HCT116 (cell line): Measurements from ENCODE around the gene POLD1.

ENCODE experiments used
- ELF1 ChIP-seq: IDR thresholded peaks from 2 replicates; pipeline ENCODE4 v1.6.1; 2012; ENCODE audit warnings: low read depth, borderline replicate concordance
- EZH2 ChIP-seq: fragments of 200-600 bp; sonication (generic); IDR thresholded peaks from 2 replicates; pipeline ENCODE4 v1.6.1; 2017; ENCODE audit warnings: antibody characterized with exemption, mixed run types
- EZH2phosphoT487 ChIP-seq: fragments of 200-600 bp; IDR thresholded peaks from 2 replicates; pipeline ENCODE4 v1.6.1; 2018; ENCODE audit warnings: antibody characterized with exemption, borderline replicate concordance
- POLR2A ChIP-seq: IDR thresholded peaks from 2 replicates; pipeline ENCODE4 v1.7.0; 2011; ENCODE audit warnings: borderline replicate concordance; ENCODE audit not compliant: insufficient read depth, insufficient read length; ENCODE audit errors: extremely low read depth
- POLR2AphosphoS5 ChIP-seq: IDR thresholded peaks from 2 replicates; pipeline ENCODE4 v1.6.1; 2011; ENCODE audit warnings: mild to moderate bottlenecking, low read depth, low read length, moderate library complexity
- TCF7L2 ChIP-seq: IDR thresholded peaks from 2 replicates; pipeline ENCODE4 v1.7.0; 2011; ENCODE audit warnings: borderline replicate concordance, inconsistent platforms; ENCODE audit not compliant: insufficient read depth, insufficient read length; ENCODE audit errors: extremely low read depth
- ZBTB33 ChIP-seq: IDR thresholded peaks from 2 replicates; pipeline ENCODE4 v1.6.1; 2011; ENCODE audit warnings: mild to moderate bottlenecking, low read length, moderate library complexity; ENCODE audit not compliant: insufficient replicate concordance; ENCODE audit errors: extremely low read depth
- ZFX ChIP-seq: fragments of 450-650 bp; IDR thresholded peaks from 2 replicates; pipeline ENCODE4 v1.6.1; 2017
- ZNF274 ChIP-seq: fragments of 200-500 bp; sonication (Bioruptor generic); IDR thresholded peaks from 2 replicates; pipeline ENCODE4 v1.6.1; 2014; ENCODE audit warnings: mild to moderate bottlenecking, low read depth, low read length, inconsistent platforms
- TF ChIP-seq, protein P1 (sequence below), 3 experiments: fragments of 200-600 bp in 1 of 3; sonication (generic) in 1 of 3; IDR thresholded peaks in 2 of 3; conservative IDR thresholded peaks in 1 of 3; 2 replicates each; pipeline ENCODE4 v1.5.1; 2012 to 2017; ENCODE audit warnings: low read depth in 2 of 3, low read length in 2 of 3, antibody characterized with exemption in 1 of 3, borderline replicate concordance in 1 of 3, control low read depth in 1 of 3, mild to moderate bottlenecking in 1 of 3, mixed read lengths in 1 of 3, mixed run types in 1 of 3, moderate library complexity in 1 of 3; ENCODE audit not compliant: insufficient read depth in 1 of 3
- TF ChIP-seq, protein P2 (sequence below): IDR thresholded peaks from 2 replicates; pipeline ENCODE4 v1.6.1; 2012
- TF ChIP-seq, protein P3 (sequence below): IDR thresholded peaks from 2 replicates; pipeline ENCODE4 v1.6.1; 2012; ENCODE audit warnings: low read depth

DNA sequence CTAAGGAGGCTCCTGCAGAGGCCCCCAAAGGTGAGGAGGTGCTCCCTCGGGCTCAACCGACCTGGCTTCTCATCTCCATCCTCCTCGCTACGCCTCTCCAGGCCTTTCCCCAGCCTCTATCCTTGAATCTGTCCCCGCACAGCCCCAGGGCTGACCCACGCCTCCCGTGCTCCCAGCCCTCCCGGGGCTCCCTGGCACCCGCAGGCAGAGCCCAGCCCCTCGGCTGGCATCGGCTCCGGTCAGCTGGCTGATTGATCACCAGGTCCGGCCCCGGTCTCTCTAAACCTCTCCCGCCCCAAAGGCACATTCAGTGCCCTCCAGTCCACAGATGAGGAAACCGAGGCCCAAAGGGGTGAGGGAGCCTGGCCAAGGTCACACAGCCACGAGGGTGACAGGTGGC, 51.1 kb downstream of the POLD1 start:
- TF ChIP-seq, protein P1, sequence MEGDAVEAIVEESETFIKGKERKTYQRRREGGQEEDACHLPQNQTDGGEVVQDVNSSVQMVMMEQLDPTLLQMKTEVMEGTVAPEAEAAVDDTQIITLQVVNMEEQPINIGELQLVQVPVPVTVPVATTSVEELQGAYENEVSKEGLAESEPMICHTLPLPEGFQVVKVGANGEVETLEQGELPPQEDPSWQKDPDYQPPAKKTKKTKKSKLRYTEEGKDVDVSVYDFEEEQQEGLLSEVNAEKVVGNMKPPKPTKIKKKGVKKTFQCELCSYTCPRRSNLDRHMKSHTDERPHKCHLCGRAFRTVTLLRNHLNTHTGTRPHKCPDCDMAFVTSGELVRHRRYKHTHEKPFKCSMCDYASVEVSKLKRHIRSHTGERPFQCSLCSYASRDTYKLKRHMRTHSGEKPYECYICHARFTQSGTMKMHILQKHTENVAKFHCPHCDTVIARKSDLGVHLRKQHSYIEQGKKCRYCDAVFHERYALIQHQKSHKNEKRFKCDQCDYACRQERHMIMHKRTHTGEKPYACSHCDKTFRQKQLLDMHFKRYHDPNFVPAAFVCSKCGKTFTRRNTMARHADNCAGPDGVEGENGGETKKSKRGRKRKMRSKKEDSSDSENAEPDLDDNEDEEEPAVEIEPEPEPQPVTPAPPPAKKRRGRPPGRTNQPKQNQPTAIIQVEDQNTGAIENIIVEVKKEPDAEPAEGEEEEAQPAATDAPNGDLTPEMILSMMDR (IDR thresholded peaks at IDR 0.05 in 2 of 3, conservative IDR thresholded peaks at IDR 0.05 in 1 of 3; ENCODE audit: borderline replicate concordance in 1 of 3, insufficient read depth in 1 of 3, low read depth in 2 of 3, low read length in 2 of 3) = no peak
- no peak for TF ChIP-seq EZH2
- TF ChIP-seq, protein P2, sequence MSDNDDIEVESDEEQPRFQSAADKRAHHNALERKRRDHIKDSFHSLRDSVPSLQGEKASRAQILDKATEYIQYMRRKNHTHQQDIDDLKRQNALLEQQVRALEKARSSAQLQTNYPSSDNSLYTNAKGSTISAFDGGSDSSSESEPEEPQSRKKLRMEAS = no peak
- TF ChIP-seq POLR2AphosphoS5 = no peak
- TF ChIP-seq POLR2A = no peak
- no peak for TF ChIP-seq ZFX
- TF ChIP-seq ZBTB33 = no peak
- no peak for TF ChIP-seq EZH2phosphoT487
- TF ChIP-seq, protein P3, sequence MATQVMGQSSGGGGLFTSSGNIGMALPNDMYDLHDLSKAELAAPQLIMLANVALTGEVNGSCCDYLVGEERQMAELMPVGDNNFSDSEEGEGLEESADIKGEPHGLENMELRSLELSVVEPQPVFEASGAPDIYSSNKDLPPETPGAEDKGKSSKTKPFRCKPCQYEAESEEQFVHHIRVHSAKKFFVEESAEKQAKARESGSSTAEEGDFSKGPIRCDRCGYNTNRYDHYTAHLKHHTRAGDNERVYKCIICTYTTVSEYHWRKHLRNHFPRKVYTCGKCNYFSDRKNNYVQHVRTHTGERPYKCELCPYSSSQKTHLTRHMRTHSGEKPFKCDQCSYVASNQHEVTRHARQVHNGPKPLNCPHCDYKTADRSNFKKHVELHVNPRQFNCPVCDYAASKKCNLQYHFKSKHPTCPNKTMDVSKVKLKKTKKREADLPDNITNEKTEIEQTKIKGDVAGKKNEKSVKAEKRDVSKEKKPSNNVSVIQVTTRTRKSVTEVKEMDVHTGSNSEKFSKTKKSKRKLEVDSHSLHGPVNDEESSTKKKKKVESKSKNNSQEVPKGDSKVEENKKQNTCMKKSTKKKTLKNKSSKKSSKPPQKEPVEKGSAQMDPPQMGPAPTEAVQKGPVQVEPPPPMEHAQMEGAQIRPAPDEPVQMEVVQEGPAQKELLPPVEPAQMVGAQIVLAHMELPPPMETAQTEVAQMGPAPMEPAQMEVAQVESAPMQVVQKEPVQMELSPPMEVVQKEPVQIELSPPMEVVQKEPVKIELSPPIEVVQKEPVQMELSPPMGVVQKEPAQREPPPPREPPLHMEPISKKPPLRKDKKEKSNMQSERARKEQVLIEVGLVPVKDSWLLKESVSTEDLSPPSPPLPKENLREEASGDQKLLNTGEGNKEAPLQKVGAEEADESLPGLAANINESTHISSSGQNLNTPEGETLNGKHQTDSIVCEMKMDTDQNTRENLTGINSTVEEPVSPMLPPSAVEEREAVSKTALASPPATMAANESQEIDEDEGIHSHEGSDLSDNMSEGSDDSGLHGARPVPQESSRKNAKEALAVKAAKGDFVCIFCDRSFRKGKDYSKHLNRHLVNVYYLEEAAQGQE = no peak
- TF ChIP-seq TCF7L2 = no peak
- no peak for TF ChIP-seq ELF1
- no peak for TF ChIP-seq ZNF274
